Fibroblast of peridontal ligament (primary cell): ENCODE results near the gene OPRM1.

Source experiments
- DNase-seq: peaks from one replicate; pipeline ENCODE4 v3.0.0-alpha.2; 2010; ENCODE audit errors: extremely low read depth

OPRM1 gene

GRCh38 chr6:154202958-154203357 lies 163.9 kb downstream of the OPRM1 start:
- no peak for DNase-seq

- DNase-seq = no peak
Observed at GRCh38 chr6:154206141-154206540, 167.1 kb downstream of the OPRM1 start.

GRCh38 chr6:154206996-154207395 lies 168.0 kb downstream of the OPRM1 start:
- no peak for DNase-seq

GRCh38 chr6:154209555-154209954 lies 170.5 kb downstream of the OPRM1 start:
- DNase-seq = no peak

GRCh38 chr6:154210678-154211077 lies 171.6 kb downstream of the OPRM1 start:
- no peak for DNase-seq

- DNase-seq = no peak
Observed at GRCh38 chr6:154213782-154214181, 174.7 kb downstream of the OPRM1 start.

GRCh38 chr6:154218301-154218700 lies 179.3 kb downstream of the OPRM1 start:
- DNase-seq = no peak

GRCh38 chr6:154218787-154219186 lies 179.7 kb downstream of the OPRM1 start:
- DNase-seq = no peak

GRCh38 chr6:154219250-154219649 lies 180.2 kb downstream of the OPRM1 start:
- no peak for DNase-seq

- no peak for DNase-seq
Observed at GRCh38 chr6:154222716-154223115, 183.7 kb downstream of the OPRM1 start.

- DNase-seq = no peak
Observed at GRCh38 chr6:154223296-154223695, 184.3 kb downstream of the OPRM1 start.

GRCh38 chr6:154226461-154226860 lies 187.4 kb downstream of the OPRM1 start:
- DNase-seq = no peak

GRCh38 chr6:154227862-154228520 lies 189.0 kb downstream of the OPRM1 start:
- DNase-seq = no peak

- DNase-seq = no peak
Observed at GRCh38 chr6:154228521-154228905, 189.5 kb downstream of the OPRM1 start.

- no peak for DNase-seq
Observed at GRCh38 chr6:154229786-154230185, 190.7 kb downstream of the OPRM1 start.

- no peak for DNase-seq
Observed at GRCh38 chr6:154230393-154230792, 191.4 kb downstream of the OPRM1 start.

GRCh38 chr6:154230910-154231595 lies 192.0 kb downstream of the OPRM1 start:
- DNase-seq = peak; percentile 8

- DNase-seq = peak; percentile 41
Observed at GRCh38 chr6:154232013-154232910, 193.2 kb downstream of the OPRM1 start.

- DNase-seq = no peak
Observed at GRCh38 chr6:154233383-154233782, 194.3 kb downstream of the OPRM1 start.

- no peak for DNase-seq
Observed at GRCh38 chr6:154234019-154234772, 195.2 kb downstream of the OPRM1 start.

GRCh38 chr6:154236646-154237301 lies 197.7 kb downstream of the OPRM1 start:
- peak; percentile 55 for DNase-seq
